Adipose tissue (tissue), 3 donors: ENCODE results near the gene TMEM108. TPM values are rescaled to one million over a fixed set of nuclear protein-coding genes. Genes with fewer than 3 reads are reported as not detected.

Source experiments
- H3K27ac ChIP-seq: one replicate; pipeline ENCODE4 v1.5.1; 2013; ENCODE audit warnings: low read depth, low read length
- WGBS, 3 donors: extraction: QIAGEN DNeasy Blood & Tissue Kit; methylation state at CpG; one replicate each; pipeline ENCODE4 v1.1.7; 2013; 5-methylcytosine and 5-hydroxymethylcytosine counted together
- polyA plus RNA-seq, 3 donors: library from polyadenylated mRNA; stranded (reverse); fragments of 200-250 nt; gene quantifications; one replicate each; pipeline ENCODE4 v1.2.3, GENCODE V29; 2013
- donor health status: healthy with polysubstance abuse.
- donor health status: Bipolar disorder and iron deficiency.
- donor health status: healthy.

Gene TMEM108
- polyA plus RNA-seq, 3 donors: 0.45 to 1.5 (median 0.70) TPM

GRCh38 chr3:133360476-133360875, 322.3 kb downstream of the TMEM108 start:
- 93 to 95% (median 94%) methylated on average over 2 of the region's 2 CpGs for WGBS, 3 donors

GRCh38 chr3:133361011-133361410, 322.8 kb downstream of the TMEM108 start:
- 92 to 95% (median 92%) methylated on average over 2 of the region's 2 CpGs for WGBS, 3 donors
- H3K27ac ChIP-seq: no peak overlapping the region

More at GRCh38 chr3:133360476-133360875, 322.3 kb downstream of the TMEM108 start:
- H3K27ac ChIP-seq: no peak overlapping the region

- no peak overlapping the region for H3K27ac ChIP-seq
- whole genome bisulfite sequencing, 3 donors: 80 to 90% (median 85%) methylated on average over 4 of the region's 4 CpGs
These were observed 323.2 kb downstream of the TMEM108 start for GRCh38 chr3:133361435-133361834.

- 77 to 84% (median 81%) methylated on average over 4 of the region's 4 CpGs for WGBS, 3 donors
- H3K27ac ChIP-seq: no peak overlapping the region
These were observed 324.3 kb downstream of the TMEM108 start for GRCh38 chr3:133362539-133362938.

- no peak overlapping the region for H3K27ac ChIP-seq
- 85 to 92% (median 92%) methylated on average over 4 of the region's 4 CpGs for WGBS, 3 donors
These were observed 326.5 kb downstream of the TMEM108 start for GRCh38 chr3:133364704-133365103.

GRCh38 chr3:133366921-133367320, 328.7 kb downstream of the TMEM108 start:
- no peak overlapping the region for H3K27ac ChIP-seq
- 94 to 100% (median 97%) methylated on average over 2 of the region's 2 CpGs for WGBS, 3 donors

- no peak overlapping the region for H3K27ac ChIP-seq
- WGBS, 3 donors: 88 to 96% (median 95%) methylated on average over 3 of the region's 3 CpGs
These were observed 329.2 kb downstream of the TMEM108 start for GRCh38 chr3:133367403-133367802.

GRCh38 chr3:133367956-133368355, 329.8 kb downstream of the TMEM108 start:
- WGBS, 3 donors: 68 to 76% (median 75%) methylated on average over 1 of the region's 1 CpG
- no peak overlapping the region for H3K27ac ChIP-seq

- 42 to 67% (median 61%) methylated on average over 4 of the region's 4 CpGs for WGBS, 3 donors
- no peak overlapping the region for H3K27ac ChIP-seq
These were observed 330.3 kb downstream of the TMEM108 start for GRCh38 chr3:133368371-133369067.

- WGBS, 3 donors: 81 to 85% (median 81%) methylated on average over 9 of the region's 9 CpGs
- H3K27ac ChIP-seq: no peak overlapping the region
These were observed 330.9 kb downstream of the TMEM108 start for GRCh38 chr3:133369068-133369440.

GRCh38 chr3:133371181-133371580, 333.0 kb downstream of the TMEM108 start:
- WGBS, 3 donors: 86 to 94% (median 90%) methylated on average over 2 of the region's 2 CpGs
- H3K27ac ChIP-seq: no peak overlapping the region

GRCh38 chr3:133371676-133372075, 333.5 kb downstream of the TMEM108 start:
- H3K27ac ChIP-seq: no peak overlapping the region
- WGBS, 3 donors: 94 to 100% (median 96%) methylated on average over 1 of the region's 1 CpG

- no peak overlapping the region for H3K27ac ChIP-seq
- WGBS, 3 donors: 76 to 78% (median 78%) methylated on average over 4 of the region's 4 CpGs
These were observed 336.7 kb downstream of the TMEM108 start for GRCh38 chr3:133374708-133375402.

- H3K27ac ChIP-seq: no peak overlapping the region
These were observed 337.2 kb downstream of the TMEM108 start for GRCh38 chr3:133375403-133375745.

GRCh38 chr3:133376810-133377209, 338.6 kb downstream of the TMEM108 start:
- WGBS, 3 donors: 50 to 70% (median 63%) methylated on average over 6 of the region's 6 CpGs
- H3K27ac ChIP-seq: no peak overlapping the region

GRCh38 chr3:133377396-133377795, 339.2 kb downstream of the TMEM108 start:
- WGBS, 3 donors: 67 to 69% (median 67%) methylated on average over 3 of the region's 3 CpGs

GRCh38 chr3:133379926-133380325, 341.7 kb downstream of the TMEM108 start:
- WGBS, 3 donors: 93 to 96% (median 94%) methylated on average over 18 to 19 of the region's 19 CpGs
- H3K27ac ChIP-seq: no peak overlapping the region

More at GRCh38 chr3:133377396-133377795, 339.2 kb downstream of the TMEM108 start:
- no peak overlapping the region for H3K27ac ChIP-seq

- no peak overlapping the region for H3K27ac ChIP-seq
- WGBS, 3 donors: 93 to 95% (median 93%) methylated on average over 16 of the region's 16 CpGs
These were observed 342.5 kb downstream of the TMEM108 start for GRCh38 chr3:133380481-133381225.

- no peak overlapping the region for H3K27ac ChIP-seq
- WGBS, 3 donors: 31 to 88% (median 65%) methylated on average over 4 of the region's 4 CpGs
These were observed 343.3 kb downstream of the TMEM108 start for GRCh38 chr3:133381346-133382109.
